Thoracic aorta endothelial cell (primary cell): ENCODE results near the gene CCDC187. TPM values are rescaled to one million over a fixed set of nuclear protein-coding genes. Genes with fewer than 3 reads are reported as not detected.

ENCODE experiments used
- total RNA-seq: library from RNA; depleted of rRNA; stranded (reverse); fragments of >200 nt; gene quantifications from 2 replicates; pipeline ENCODE4 v1.2.3, GENCODE V29; 2012

CCDC187 gene
- total RNA-seq = not detected in 2 replicates

DNA sequence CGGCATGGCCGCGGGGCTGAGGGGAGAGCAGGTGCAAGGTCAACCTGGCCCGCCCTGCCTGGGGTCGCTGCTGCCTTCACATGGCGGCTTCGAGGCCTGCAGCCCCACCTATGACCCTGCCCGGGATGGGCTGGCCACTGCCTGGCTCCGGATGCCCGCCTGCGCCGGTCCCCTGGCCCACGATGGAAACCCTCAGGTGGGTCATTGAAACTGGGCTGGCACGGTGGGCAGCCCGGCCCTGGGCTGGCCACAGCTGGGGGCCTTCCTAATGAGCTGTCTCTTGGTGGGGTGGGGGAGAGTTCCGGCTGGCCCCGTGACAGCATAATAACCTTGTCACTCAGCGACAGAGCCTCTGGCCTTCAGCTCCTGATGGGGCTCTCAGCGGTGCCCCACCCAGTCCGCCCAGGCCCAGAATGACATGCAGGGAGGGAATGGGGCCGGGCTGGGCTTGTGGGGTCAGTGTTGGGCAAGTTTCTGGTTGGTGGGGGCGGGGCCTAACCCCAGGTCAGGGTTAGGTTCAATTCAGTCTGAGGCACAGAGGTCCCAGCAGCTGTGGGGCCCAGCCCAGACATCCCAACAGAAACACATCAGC is at the start of gene CCDC187:
CCDC187 (minus strand) TSS at position 270 of the 592 bp plus-strand sequence; CDS start at position 6, 264 bp downstream.

DNA sequence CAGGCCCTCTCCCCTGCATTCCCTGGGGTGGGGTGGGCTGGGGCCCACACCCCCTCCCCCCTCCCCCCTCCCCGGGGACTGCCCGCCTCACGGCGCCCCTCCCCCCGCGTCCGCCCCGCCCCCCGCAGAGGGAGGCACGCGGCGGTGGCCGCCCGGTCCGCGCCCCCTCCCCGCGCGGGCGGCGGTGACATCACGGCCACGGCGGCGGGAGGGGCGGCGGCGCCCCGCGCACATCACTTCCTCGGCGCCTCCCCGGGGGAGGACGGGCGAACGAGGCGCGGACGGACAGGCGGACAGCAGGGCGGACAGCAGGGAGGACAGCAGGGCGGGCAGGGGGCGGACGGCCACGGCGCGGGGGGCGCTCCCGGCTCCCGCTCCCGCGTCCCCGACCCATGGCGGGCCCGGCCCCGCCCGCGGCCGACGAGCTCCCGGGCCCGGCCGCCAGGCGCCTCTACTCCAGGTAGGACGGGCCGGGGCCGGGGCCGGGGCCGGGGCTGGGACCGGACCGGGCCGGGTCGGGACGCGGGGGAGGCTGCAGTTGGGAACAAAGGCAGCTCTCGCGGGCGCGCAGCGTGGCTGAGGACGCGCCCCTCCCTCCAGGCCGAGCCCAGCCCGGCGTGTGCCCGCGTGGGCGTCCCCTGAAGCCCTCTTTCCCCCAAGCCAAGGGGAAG is 23.5 kb upstream of the CCDC187 start, which contains the start of gene GPSM1:
GPSM1 (plus strand) TSS at position 236 of the 671 bp plus-strand sequence; CDS start at position 393, 157 bp downstream.

DNA sequence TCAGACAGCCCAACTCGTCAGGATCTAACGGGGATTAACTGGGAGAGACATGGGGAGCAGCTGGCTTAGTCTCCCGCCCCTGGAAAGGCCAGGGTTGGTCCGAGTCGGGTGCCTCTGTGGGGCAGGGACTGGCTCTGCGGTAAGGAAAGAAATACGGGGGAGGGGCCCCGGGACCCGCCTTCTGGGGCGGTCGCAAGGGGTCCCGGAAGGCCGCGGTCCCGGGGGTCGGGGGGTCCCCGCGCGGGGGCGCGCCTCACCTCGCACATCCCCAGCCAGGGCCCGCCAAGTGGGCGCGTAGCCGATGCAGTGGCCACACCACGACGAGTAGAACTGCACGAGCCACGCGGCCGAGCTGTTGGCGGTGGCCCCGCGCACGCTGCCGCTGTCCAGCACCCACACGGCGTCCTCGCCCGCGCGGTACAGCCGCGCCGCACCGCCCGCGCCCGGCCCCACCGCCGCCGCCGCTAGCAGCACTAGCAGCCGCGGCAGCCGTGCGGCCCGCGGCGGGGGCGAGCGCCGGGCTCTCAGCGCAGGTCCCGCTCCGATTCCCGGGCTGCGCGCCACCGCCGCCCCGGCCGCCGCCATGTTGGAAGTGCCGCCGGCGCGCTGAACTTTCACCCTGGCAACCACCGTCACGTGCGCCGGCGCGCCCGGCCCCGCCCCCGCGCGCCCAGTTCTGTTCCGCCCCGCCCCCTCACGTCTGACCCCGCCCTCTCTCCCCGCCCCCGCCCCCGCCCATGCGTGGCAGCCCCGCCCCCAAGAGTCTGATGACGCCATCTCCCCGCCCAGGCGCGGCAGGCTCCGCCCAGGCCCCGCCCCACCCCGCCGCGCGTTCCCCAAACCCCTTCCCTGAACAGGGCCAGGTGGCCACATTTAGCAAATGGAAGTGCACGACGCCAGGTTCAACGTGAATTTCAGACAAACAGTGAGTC is 58.4 kb downstream of the CCDC187 start, which contains the start of gene QSOX2:
QSOX2 (minus strand) TSS at position 594 of the 932 bp plus-strand sequence; CDS start at position 585, 9 bp downstream.

DNA sequence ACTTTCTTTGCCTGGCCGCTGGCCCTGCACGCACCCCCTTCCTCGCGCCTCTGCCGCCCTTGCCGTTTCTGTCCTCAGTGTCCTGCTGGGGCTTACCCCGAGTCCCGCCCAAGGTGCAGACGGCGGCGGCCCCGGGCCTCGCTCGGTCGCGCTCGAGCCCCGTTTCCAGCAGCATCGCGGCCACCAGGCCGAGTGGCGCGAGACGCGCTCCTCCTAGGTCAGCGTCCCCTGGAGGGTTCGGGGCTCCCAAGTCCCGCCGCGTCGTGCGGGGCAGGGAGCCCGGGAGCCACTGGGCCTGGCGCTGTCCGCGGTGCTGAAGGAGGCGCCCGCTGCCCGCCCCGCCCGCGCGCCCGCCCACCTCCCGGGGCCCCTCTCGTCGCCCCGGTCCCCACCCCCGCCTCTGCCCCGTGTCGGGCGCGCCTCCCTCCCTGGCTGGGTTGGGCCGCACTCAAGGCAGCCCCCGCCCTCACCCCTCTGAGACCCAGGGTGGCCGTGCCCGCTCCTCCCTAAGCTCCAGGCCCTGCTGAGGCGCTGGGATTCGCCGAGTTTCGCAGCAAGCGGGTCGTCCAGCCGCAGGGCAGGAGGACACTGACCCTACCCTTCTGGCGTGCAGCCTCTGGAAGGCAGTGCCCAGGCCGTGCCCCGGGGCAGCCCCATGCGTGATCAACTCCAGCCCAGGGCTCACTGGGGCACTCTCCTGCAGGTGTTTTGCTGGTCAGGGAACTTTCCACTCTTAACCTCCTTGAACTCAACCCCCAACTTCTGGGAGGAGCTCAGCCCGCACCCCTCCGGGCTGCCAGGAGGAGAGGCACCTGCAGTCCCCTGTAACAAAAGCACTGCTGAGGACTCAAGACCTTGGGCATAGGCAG is 98.8 kb downstream of the CCDC187 start, which contains the start of gene LHX3:
LHX3 (minus strand) TSS at position 291 of the 869 bp plus-strand sequence; CDS start at position 175, 116 bp downstream.

Other genes with a start within 250 kb of the CCDC187 start
- 28.7 and 30.8 TPM in 2 replicates for gene NACC2, start 208.8 kb downstream of the CCDC187 start, total RNA-seq
- 37.8 and 47.4 TPM in 2 replicates for gene TMEM250, start 185.2 kb downstream of the CCDC187 start, total RNA-seq
- not detected in 2 replicates for gene LHX3, start 99.0 kb downstream of the CCDC187 start, total RNA-seq
- 14.4 and 23.5 TPM in 2 replicates for gene QSOX2, start 58.3 kb downstream of the CCDC187 start, total RNA-seq
- 22.3 and 29.4 TPM in 2 replicates for gene GPSM1, start 23.4 kb upstream of the CCDC187 start, total RNA-seq
- 6.3 and 7.8 TPM in 2 replicates for gene DNLZ, start 59.6 kb upstream of the CCDC187 start, total RNA-seq
- 0.40 and 0.57 TPM in 2 replicates for gene CARD9, start 69.6 kb upstream of the CCDC187 start, total RNA-seq
- gene SNAPC4, start 96.1 kb upstream of the CCDC187 start, total RNA-seq = 16.8 and 18.4 TPM in 2 replicates
- gene ENTR1, start 106.5 kb upstream of the CCDC187 start, total RNA-seq = 37.5 and 42.8 TPM in 2 replicates
- 62.0 and 75.5 TPM in 2 replicates for gene PMPCA, start 106.6 kb upstream of the CCDC187 start, total RNA-seq
- gene INPP5E, start 135.8 kb upstream of the CCDC187 start, total RNA-seq = 10.1 and 13.7 TPM in 2 replicates
- gene SEC16A, start 178.9 kb upstream of the CCDC187 start, total RNA-seq = 56.5 and 57.2 TPM in 2 replicates
- 116 and 138 TPM in 2 replicates for gene NOTCH1, start 242.0 kb upstream of the CCDC187 start, total RNA-seq